NT2/D1 (cell line): Measurements from ENCODE around the gene GAS6.

ENCODE experiments used
- YY1 ChIP-seq: IDR thresholded peaks from 2 replicates; pipeline ENCODE4 v1.6.1; 2011; ENCODE audit not compliant: insufficient read length, insufficient read depth
- ZNF274 ChIP-seq: IDR thresholded peaks from 2 replicates; pipeline ENCODE4 v1.6.1; 2011; ENCODE audit warnings: mild to moderate bottlenecking, low read depth, low read length

DNA sequence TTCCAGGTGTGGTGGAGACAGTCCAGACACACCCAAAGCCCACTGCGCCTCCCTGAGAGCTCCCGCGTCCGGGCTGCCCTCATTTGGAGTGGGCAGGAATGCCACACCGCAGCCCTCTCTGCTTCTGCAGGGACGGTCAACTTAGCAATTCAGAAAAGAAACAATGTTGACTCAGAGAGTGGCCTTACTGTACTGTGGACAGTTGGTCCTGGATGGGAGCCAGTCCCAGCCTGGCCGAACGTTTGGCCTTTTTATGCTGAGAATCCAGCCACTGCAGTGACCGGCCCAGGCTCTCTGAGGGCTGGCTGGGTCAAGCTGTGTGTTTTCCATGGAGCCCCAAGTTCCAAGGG is 7.2 kb downstream of the GAS6 start:
- TF ChIP-seq YY1, result no peak
- TF ChIP-seq ZNF274, result no peak
